HG03135 (cell line): ENCODE measurements around the gene LRRC70.
"Not testable (repeated sequence)": the region's sequence is repeated elsewhere in the genome, so short reads cannot be mapped to it uniquely, and the experiment has no call there.

Experiments used
- ATAC-seq: cut with Tn5 transposase; IDR thresholded peaks from one replicate; pipeline ENCODE4 v1.9.1; 2021; ENCODE audit warnings: mild to moderate bottlenecking, moderate library complexity; ENCODE audit not compliant: unreplicated experiment

Gene LRRC70

GRCh38 chr5:62605638-62606037 is 27.0 kb downstream of the LRRC70 start:
- ATAC-seq, result no peak

GRCh38 chr5:62606878-62607277 is 28.3 kb downstream of the LRRC70 start:
- ATAC-seq, result no peak

- no peak for ATAC-seq
These were observed 29.0 kb downstream of the LRRC70 start for GRCh38 chr5:62607615-62608014.

- ATAC-seq, result no peak
These were observed 30.2 kb downstream of the LRRC70 start for GRCh38 chr5:62608529-62609511.

GRCh38 chr5:62614355-62614754 is 35.7 kb downstream of the LRRC70 start:
- ATAC-seq, result no peak

GRCh38 chr5:62616615-62617277 is 38.1 kb downstream of the LRRC70 start:
- no peak for ATAC-seq

- no peak for ATAC-seq
These were observed 39.3 kb downstream of the LRRC70 start for GRCh38 chr5:62617943-62618342.

- no peak for ATAC-seq
These were observed 42.1 kb downstream of the LRRC70 start for GRCh38 chr5:62620761-62621160.

GRCh38 chr5:62621280-62621679 is 42.7 kb downstream of the LRRC70 start:
- ATAC-seq, result no peak

- no peak for ATAC-seq
These were observed 44.7 kb downstream of the LRRC70 start for GRCh38 chr5:62623271-62623670.

- ATAC-seq, result not testable (repeated sequence)
These were observed 45.8 kb downstream of the LRRC70 start for GRCh38 chr5:62624436-62624835.

GRCh38 chr5:62626534-62626933 is 47.9 kb downstream of the LRRC70 start:
- no peak for ATAC-seq

GRCh38 chr5:62627121-62627520 is 48.5 kb downstream of the LRRC70 start:
- no peak for ATAC-seq

GRCh38 chr5:62627901-62628300 is 49.3 kb downstream of the LRRC70 start:
- no peak for ATAC-seq
